ENCODE data around the gene ZNF554.
A peak's percentile ranks its signal among the peaks of the same experiment; 100 is the strongest.

Gene ZNF554

GRCh38 chr19:2774083-2774679 is 45.5 kb upstream of the ZNF554 start:
- Histone ChIP-seq H3K27ac (replicated peaks) (no peak overlapping the region), H3K4me3 (replicated peaks; ENCODE audit: insufficient read depth, low read length) (no peak overlapping the region), H3K27me3 (ENCODE audit: insufficient read depth, poor library complexity, severe bottlenecking) (no peaks in the 10 kb centered on the region)
- TF ChIP-seq POLR2AphosphoS5 (IDR thresholded peaks at IDR 0.05; ENCODE audit: low read depth) = no peak
- no peak for TF ChIP-seq REST (IDR thresholded peaks at IDR 0.05; ENCODE audit: insufficient replicate concordance, low read depth)
- TF ChIP-seq CTCF (IDR thresholded peaks at IDR 0.05; ENCODE audit: insufficient read depth, low read length) = no peak
- no peak for TF ChIP-seq GABPA (IDR thresholded peaks at IDR 0.05; ENCODE audit: low read depth)
- TF ChIP-seq SPI1 (IDR thresholded peaks at IDR 0.05; ENCODE audit: borderline replicate concordance, low read depth) = no peak
- DNase-seq (ENCODE audit: low read depth in 1 of 2, low spot score in 1 of 2) = no peak

- no peaks in the 10 kb centered on the region for H3K27me3 ChIP-seq (ENCODE audit: insufficient read depth, poor library complexity, severe bottlenecking)
- H3K4me3 ChIP-seq (replicated peaks; ENCODE audit: insufficient read depth, low read length) = no peak overlapping the region
- TF ChIP-seq GABPA (IDR thresholded peaks at IDR 0.05; ENCODE audit: low read depth) (no peak), POLR2AphosphoS5 (IDR thresholded peaks at IDR 0.05; ENCODE audit: low read depth) (no peak), REST (IDR thresholded peaks at IDR 0.05; ENCODE audit: insufficient replicate concordance, low read depth) (no peak), CTCF (IDR thresholded peaks at IDR 0.05; ENCODE audit: insufficient read depth, low read length) (no peak), SPI1 (IDR thresholded peaks at IDR 0.05; ENCODE audit: borderline replicate concordance, low read depth) (no peak)
- H3K27ac ChIP-seq (replicated peaks) = no peak overlapping the region
- DNase-seq (ENCODE audit: low read depth in 1 of 2, low spot score in 1 of 2) = no peak
Measured at GRCh38 chr19:2774953-2775555, 44.6 kb upstream of the ZNF554 start.

GRCh38 chr19:2775556-2776430 is 43.9 kb upstream of the ZNF554 start:
- peak; percentile 59 to 67 for DNase-seq (ENCODE audit: low read depth in 1 of 2, low spot score in 1 of 2)
- TF ChIP-seq POLR2AphosphoS5 (IDR thresholded peaks at IDR 0.05; ENCODE audit: low read depth) = no peak
- no peak for TF ChIP-seq GABPA (IDR thresholded peaks at IDR 0.05; ENCODE audit: low read depth)
- TF ChIP-seq CTCF (IDR thresholded peaks at IDR 0.05; ENCODE audit: insufficient read depth, low read length) = no peak
- TF ChIP-seq SPI1 (IDR thresholded peaks at IDR 0.05; ENCODE audit: borderline replicate concordance, low read depth) = no peak
- no peak for TF ChIP-seq REST (IDR thresholded peaks at IDR 0.05; ENCODE audit: insufficient replicate concordance, low read depth)
- H3K4me3 ChIP-seq (replicated peaks; ENCODE audit: insufficient read depth, low read length) = no peak overlapping the region

More at GRCh38 chr19:2775556-2776430, 43.9 kb upstream of the ZNF554 start:
- H3K27ac ChIP-seq (replicated peaks) = no peak overlapping the region; the same call in 1 of the 2 replicates
- no peaks in the 10 kb centered on the region for H3K27me3 ChIP-seq (ENCODE audit: insufficient read depth, poor library complexity, severe bottlenecking)
